ENCODE data around the gene PDE4B.

The PDE4B gene

GRCh38 chr1:65979136-65980044, 186.7 kb downstream of the PDE4B start:
- H3K27me3 ChIP-seq (ENCODE audit: insufficient read depth, low read length, poor library complexity, severe bottlenecking): no peaks in the 10 kb centered on the region
- H3F3A ChIP-seq (ENCODE audit: low read depth): no peaks in the 10 kb centered on the region
- TF ChIP-seq CTCF (conservative IDR thresholded peaks at IDR 0.05; ENCODE audit: low read length) (no peak), EZH2phosphoT487 (IDR thresholded peaks at IDR 0.05; ENCODE audit: borderline replicate concordance) (no peak)
- H3K9me3 ChIP-seq (ENCODE audit: insufficient read depth, low read depth, low read length): peaks cover 25% of the 10 kb centered on the region; the same call in 1 of the 2 replicates
- H3K9me2 ChIP-seq (replicated peaks; ENCODE audit: low read depth, low read length): no peaks in the 10 kb centered on the region
- H3K4me3 ChIP-seq (ENCODE audit: low read length, poor library complexity, severe bottlenecking): no peak overlapping the region
- no peaks in the 10 kb centered on the region for H3K79me2 ChIP-seq (ENCODE audit: insufficient read depth, low read length)
- no peaks in the 10 kb centered on the region for H3K36me3 ChIP-seq (ENCODE audit: insufficient read depth, low read length)
- no peaks in the 10 kb centered on the region for H3K4me1 ChIP-seq (ENCODE audit: insufficient read depth, low read length, poor library complexity, severe bottlenecking)
- no peaks in the 10 kb centered on the region for H4K20me1 ChIP-seq (ENCODE audit: insufficient read depth, low read length, poor library complexity, severe bottlenecking)
- H2AFZ ChIP-seq (ENCODE audit: low read length): no peak overlapping the region
- no peak overlapping the region for H3K9ac ChIP-seq (ENCODE audit: low read depth, low read length, poor library complexity, severe bottlenecking)
- H3K4me2 ChIP-seq (ENCODE audit: low read depth, low read length, poor library complexity, severe bottlenecking): no peak overlapping the region

- Histone ChIP-seq H3K4me3 (ENCODE audit: low read length, poor library complexity, severe bottlenecking) (no peak overlapping the region), H3F3A (ENCODE audit: low read depth) (no peaks in the 10 kb centered on the region), H3K9me2 (replicated peaks; ENCODE audit: low read depth, low read length) (no peaks in the 10 kb centered on the region), H3K4me1 (ENCODE audit: insufficient read depth, low read length, poor library complexity, severe bottlenecking) (no peaks in the 10 kb centered on the region), H3K9ac (ENCODE audit: low read depth, low read length, poor library complexity, severe bottlenecking) (no peak overlapping the region), H3K79me2 (ENCODE audit: insufficient read depth, low read length) (no peaks in the 10 kb centered on the region), H3K4me2 (ENCODE audit: low read depth, low read length, poor library complexity, severe bottlenecking) (no peak overlapping the region), H3K9me3 (ENCODE audit: insufficient read depth, low read depth, low read length) (peaks cover 17% of the 10 kb centered on the region; the same call in 1 of the 2 replicates), H4K20me1 (ENCODE audit: insufficient read depth, low read length, poor library complexity, severe bottlenecking) (no peaks in the 10 kb centered on the region), H3K36me3 (ENCODE audit: insufficient read depth, low read length) (no peaks in the 10 kb centered on the region), H2AFZ (ENCODE audit: low read length) (no peak overlapping the region), H3K27me3 (ENCODE audit: insufficient read depth, low read length, poor library complexity, severe bottlenecking) (no peaks in the 10 kb centered on the region)
- TF ChIP-seq CTCF (conservative IDR thresholded peaks at IDR 0.05; ENCODE audit: low read length) (no peak), EZH2phosphoT487 (IDR thresholded peaks at IDR 0.05; ENCODE audit: borderline replicate concordance) (no peak)
These were observed 187.5 kb downstream of the PDE4B start for GRCh38 chr1:65980237-65980636.

- Histone ChIP-seq H4K20me1 (ENCODE audit: insufficient read depth, low read length, poor library complexity, severe bottlenecking) (no peaks in the 10 kb centered on the region), H3K4me2 (ENCODE audit: low read depth, low read length, poor library complexity, severe bottlenecking) (no peak overlapping the region), H2AFZ (ENCODE audit: low read length) (no peak overlapping the region), H3K4me3 (ENCODE audit: low read length, poor library complexity, severe bottlenecking) (no peak overlapping the region), H3K4me1 (ENCODE audit: insufficient read depth, low read length, poor library complexity, severe bottlenecking) (no peaks in the 10 kb centered on the region), H3K79me2 (ENCODE audit: insufficient read depth, low read length) (no peaks in the 10 kb centered on the region), H3K9ac (ENCODE audit: low read depth, low read length, poor library complexity, severe bottlenecking) (no peak overlapping the region), H3K9me3 (ENCODE audit: insufficient read depth, low read depth, low read length) (no peaks in the 10 kb centered on the region), H3K36me3 (ENCODE audit: insufficient read depth, low read length) (no peaks in the 10 kb centered on the region), H3F3A (ENCODE audit: low read depth) (no peaks in the 10 kb centered on the region), H3K27me3 (ENCODE audit: insufficient read depth, low read length, poor library complexity, severe bottlenecking) (no peaks in the 10 kb centered on the region), H3K9me2 (replicated peaks; ENCODE audit: low read depth, low read length) (no peaks in the 10 kb centered on the region)
- TF ChIP-seq EZH2phosphoT487 (IDR thresholded peaks at IDR 0.05; ENCODE audit: borderline replicate concordance) (no peak), CTCF (conservative IDR thresholded peaks at IDR 0.05; ENCODE audit: low read length) (no peak)
These were observed 190.8 kb downstream of the PDE4B start for GRCh38 chr1:65983500-65983899.

Measured in Loucy (cell line).